Measurements from ENCODE around the gene MCTP1.

The MCTP1 gene

GRCh38 chr5:95130941-95131340 is 154.0 kb downstream of the MCTP1 start:
- no peaks in the 10 kb centered on the region for H3K9me3 ChIP-seq (ENCODE audit: control insufficient read depth, insufficient read depth, low read length)
- H3F3A ChIP-seq (ENCODE audit: control insufficient read depth, insufficient read depth) = no peaks in the 10 kb centered on the region
- no peak overlapping the region for H3K4me3 ChIP-seq (ENCODE audit: low read length)
- H3K4me2 ChIP-seq (ENCODE audit: low read length) = no peak overlapping the region
- no peaks in the 10 kb centered on the region for H3K79me2 ChIP-seq (ENCODE audit: control insufficient read depth, low read length)
- H4K20me1 ChIP-seq (ENCODE audit: control insufficient read depth, insufficient read depth, low read depth, low read length) = no peaks in the 10 kb centered on the region
- H3K27ac ChIP-seq (ENCODE audit: low read depth, low read length) = no peak overlapping the region
- no peaks in the 10 kb centered on the region for H3K27me3 ChIP-seq (ENCODE audit: control insufficient read depth, low read length)
- H3K4me1 ChIP-seq (ENCODE audit: control insufficient read depth, low read length) = no peaks in the 10 kb centered on the region
- no peaks in the 10 kb centered on the region for H3K9me2 ChIP-seq (replicated peaks; ENCODE audit: control insufficient read depth, low read length)
- TF ChIP-seq EZH2phosphoT487 (IDR thresholded peaks at IDR 0.05; ENCODE audit: borderline replicate concordance, low read length) (no peak), CTCF (IDR thresholded peaks at IDR 0.05; ENCODE audit: low read depth, low read length, poor library complexity, severe bottlenecking) (no peak)
- no peaks in the 10 kb centered on the region for H3K36me3 ChIP-seq (ENCODE audit: control insufficient read depth, low read length)

GRCh38 chr5:95124731-95125130 is 160.2 kb downstream of the MCTP1 start:
- H4K20me1 ChIP-seq (ENCODE audit: control insufficient read depth, insufficient read depth, low read depth, low read length) = no peaks in the 10 kb centered on the region
- no peaks in the 10 kb centered on the region for H3K27me3 ChIP-seq (ENCODE audit: control insufficient read depth, low read length)
- no peaks in the 10 kb centered on the region for H3K9me2 ChIP-seq (replicated peaks; ENCODE audit: control insufficient read depth, low read length)
- no peak overlapping the region for H3K27ac ChIP-seq (ENCODE audit: low read depth, low read length)
- H3K4me3 ChIP-seq (ENCODE audit: low read length) = no peak overlapping the region
- no peaks in the 10 kb centered on the region for H3K36me3 ChIP-seq (ENCODE audit: control insufficient read depth, low read length)
- H3F3A ChIP-seq (ENCODE audit: control insufficient read depth, insufficient read depth) = no peaks in the 10 kb centered on the region
- H3K4me1 ChIP-seq (ENCODE audit: control insufficient read depth, low read length) = no peaks in the 10 kb centered on the region
- no peak for TF ChIP-seq CTCF (IDR thresholded peaks at IDR 0.05; ENCODE audit: low read depth, low read length, poor library complexity, severe bottlenecking)
- no peak for TF ChIP-seq EZH2phosphoT487 (IDR thresholded peaks at IDR 0.05; ENCODE audit: borderline replicate concordance, low read length)
- H3K4me2 ChIP-seq (ENCODE audit: low read length) = no peak overlapping the region
- no peaks in the 10 kb centered on the region for H3K79me2 ChIP-seq (ENCODE audit: control insufficient read depth, low read length)
- H3K9me3 ChIP-seq (ENCODE audit: control insufficient read depth, insufficient read depth, low read length) = no peaks in the 10 kb centered on the region

DNA sequence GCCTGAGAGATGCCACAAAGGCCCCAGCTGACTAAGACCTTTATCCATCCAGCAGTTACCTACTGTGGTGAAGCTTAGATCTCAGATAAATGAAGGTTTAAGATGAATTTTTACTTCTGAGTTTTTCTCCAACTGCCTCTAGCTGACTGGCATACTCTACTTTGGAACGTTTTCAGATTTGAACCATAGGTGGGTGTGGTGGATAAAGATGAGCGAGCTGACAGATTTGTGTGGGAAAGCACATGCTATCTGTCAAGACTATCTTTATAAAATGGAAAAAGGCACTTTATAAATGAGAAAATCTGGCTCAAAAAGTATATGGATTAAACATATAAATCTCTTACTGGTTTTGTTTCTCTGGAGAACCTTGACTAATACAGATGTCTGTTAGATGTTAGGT is 160.8 kb downstream of the MCTP1 start:
- no peaks in the 10 kb centered on the region for H3F3A ChIP-seq (ENCODE audit: control insufficient read depth, insufficient read depth)
- no peaks in the 10 kb centered on the region for H3K79me2 ChIP-seq (ENCODE audit: control insufficient read depth, low read length)
- no peaks in the 10 kb centered on the region for H4K20me1 ChIP-seq (ENCODE audit: control insufficient read depth, insufficient read depth, low read depth, low read length)
- H3K36me3 ChIP-seq (ENCODE audit: control insufficient read depth, low read length) = no peaks in the 10 kb centered on the region
- TF ChIP-seq EZH2phosphoT487 (IDR thresholded peaks at IDR 0.05; ENCODE audit: borderline replicate concordance, low read length) = no peak
- H3K4me1 ChIP-seq (ENCODE audit: control insufficient read depth, low read length) = no peaks in the 10 kb centered on the region
- H3K9me3 ChIP-seq (ENCODE audit: control insufficient read depth, insufficient read depth, low read length) = no peaks in the 10 kb centered on the region
- no peak overlapping the region for H3K4me3 ChIP-seq (ENCODE audit: low read length)
- H3K9me2 ChIP-seq (replicated peaks; ENCODE audit: control insufficient read depth, low read length) = no peaks in the 10 kb centered on the region
- H3K27ac ChIP-seq (ENCODE audit: low read depth, low read length) = no peak overlapping the region
- H3K4me2 ChIP-seq (ENCODE audit: low read length) = no peak overlapping the region
- H3K27me3 ChIP-seq (ENCODE audit: control insufficient read depth, low read length) = no peaks in the 10 kb centered on the region

DNA sequence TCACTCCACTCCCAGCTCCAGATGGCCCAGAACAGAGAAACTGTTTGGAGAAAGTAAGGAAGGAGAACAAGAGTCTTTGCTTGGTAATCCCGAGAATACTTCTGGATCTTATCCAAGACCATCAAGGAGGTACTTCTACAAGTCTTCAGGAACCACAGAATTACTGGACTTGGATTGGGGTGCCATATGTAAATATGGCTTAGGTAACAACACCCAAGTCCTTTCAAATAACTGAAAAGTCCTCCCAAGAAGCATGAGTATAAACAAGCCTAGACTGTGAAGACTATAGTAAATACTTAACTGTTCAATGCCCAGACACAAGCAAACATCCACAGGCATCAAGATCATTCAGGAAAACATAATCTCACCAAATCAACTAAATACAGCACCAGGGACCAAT is 170.0 kb downstream of the MCTP1 start:
- TF ChIP-seq CTCF (IDR thresholded peaks at IDR 0.05; ENCODE audit: low read depth, low read length, poor library complexity, severe bottlenecking) = no peak
- TF ChIP-seq EZH2phosphoT487 (IDR thresholded peaks at IDR 0.05; ENCODE audit: borderline replicate concordance, low read length) = no peak
- H3K27ac ChIP-seq (ENCODE audit: low read depth, low read length) = no peak overlapping the region
- no peaks in the 10 kb centered on the region for H3K27me3 ChIP-seq (ENCODE audit: control insufficient read depth, low read length)
- no peaks in the 10 kb centered on the region for H4K20me1 ChIP-seq (ENCODE audit: control insufficient read depth, insufficient read depth, low read depth, low read length)
- H3F3A ChIP-seq (ENCODE audit: control insufficient read depth, insufficient read depth) = no peaks in the 10 kb centered on the region
- no peaks in the 10 kb centered on the region for H3K4me1 ChIP-seq (ENCODE audit: control insufficient read depth, low read length)
- no peaks in the 10 kb centered on the region for H3K79me2 ChIP-seq (ENCODE audit: control insufficient read depth, low read length)
- H3K4me3 ChIP-seq (ENCODE audit: low read length) = no peak overlapping the region
- no peak overlapping the region for H3K4me2 ChIP-seq (ENCODE audit: low read length)
- no peaks in the 10 kb centered on the region for H3K9me3 ChIP-seq (ENCODE audit: control insufficient read depth, insufficient read depth, low read length)
- no peaks in the 10 kb centered on the region for H3K9me2 ChIP-seq (replicated peaks; ENCODE audit: control insufficient read depth, low read length)
- H3K36me3 ChIP-seq (ENCODE audit: control insufficient read depth, low read length) = no peaks in the 10 kb centered on the region
